ENCODE results near the gene LAMB2.

LAMB2 gene

DNA sequence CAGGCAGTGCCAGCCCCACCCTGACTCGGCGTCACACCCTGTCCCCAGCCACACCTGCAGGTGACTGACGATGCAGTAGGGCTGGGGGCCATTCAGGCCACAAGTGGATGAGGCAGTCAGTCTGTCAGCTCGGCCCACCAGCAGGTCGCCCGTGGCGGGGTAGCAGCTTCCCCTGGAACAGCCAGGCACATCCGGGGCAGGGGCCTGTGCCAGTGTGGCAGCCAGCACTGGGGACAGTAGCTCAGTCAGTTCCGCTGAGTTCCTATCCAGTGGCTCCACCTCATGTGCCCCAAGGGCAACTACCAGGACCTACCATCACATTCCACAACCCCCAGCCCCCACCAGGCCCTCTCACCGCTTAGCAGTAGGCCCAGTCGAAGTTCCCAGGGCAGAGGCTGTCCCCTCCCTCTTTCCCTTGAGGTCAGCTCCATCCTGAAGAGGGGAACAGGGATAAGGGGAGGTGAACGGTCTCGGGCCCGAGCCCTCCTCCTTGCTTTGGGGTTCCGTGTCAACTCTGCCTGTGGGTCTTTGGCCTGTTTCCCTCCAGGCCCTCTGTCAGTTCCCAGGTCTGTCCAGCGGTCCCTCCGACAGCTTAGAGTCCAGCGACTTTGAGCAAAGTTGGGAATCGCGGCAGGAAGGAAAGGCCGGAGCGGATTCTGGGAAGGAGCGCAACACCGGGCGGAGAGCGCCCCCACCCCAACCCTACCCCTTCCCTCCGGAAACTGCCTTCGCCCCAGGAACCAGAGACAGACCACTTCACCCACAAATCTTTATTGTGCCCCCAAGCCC lies at the start of gene LAMB2:
Gene LAMB2 (minus strand): TSS at position 614 of the 789 bp plus-strand sequence. CDS start 183 bp downstream, at position 431.
- DNase-seq (ENCODE audit: low read depth) = peak; percentile 54
- TF ChIP-seq, protein P1, sequence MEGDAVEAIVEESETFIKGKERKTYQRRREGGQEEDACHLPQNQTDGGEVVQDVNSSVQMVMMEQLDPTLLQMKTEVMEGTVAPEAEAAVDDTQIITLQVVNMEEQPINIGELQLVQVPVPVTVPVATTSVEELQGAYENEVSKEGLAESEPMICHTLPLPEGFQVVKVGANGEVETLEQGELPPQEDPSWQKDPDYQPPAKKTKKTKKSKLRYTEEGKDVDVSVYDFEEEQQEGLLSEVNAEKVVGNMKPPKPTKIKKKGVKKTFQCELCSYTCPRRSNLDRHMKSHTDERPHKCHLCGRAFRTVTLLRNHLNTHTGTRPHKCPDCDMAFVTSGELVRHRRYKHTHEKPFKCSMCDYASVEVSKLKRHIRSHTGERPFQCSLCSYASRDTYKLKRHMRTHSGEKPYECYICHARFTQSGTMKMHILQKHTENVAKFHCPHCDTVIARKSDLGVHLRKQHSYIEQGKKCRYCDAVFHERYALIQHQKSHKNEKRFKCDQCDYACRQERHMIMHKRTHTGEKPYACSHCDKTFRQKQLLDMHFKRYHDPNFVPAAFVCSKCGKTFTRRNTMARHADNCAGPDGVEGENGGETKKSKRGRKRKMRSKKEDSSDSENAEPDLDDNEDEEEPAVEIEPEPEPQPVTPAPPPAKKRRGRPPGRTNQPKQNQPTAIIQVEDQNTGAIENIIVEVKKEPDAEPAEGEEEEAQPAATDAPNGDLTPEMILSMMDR (conservative IDR thresholded peaks at IDR 0.05; ENCODE audit: low read depth, low read length) = peak; percentile 30

DNA sequence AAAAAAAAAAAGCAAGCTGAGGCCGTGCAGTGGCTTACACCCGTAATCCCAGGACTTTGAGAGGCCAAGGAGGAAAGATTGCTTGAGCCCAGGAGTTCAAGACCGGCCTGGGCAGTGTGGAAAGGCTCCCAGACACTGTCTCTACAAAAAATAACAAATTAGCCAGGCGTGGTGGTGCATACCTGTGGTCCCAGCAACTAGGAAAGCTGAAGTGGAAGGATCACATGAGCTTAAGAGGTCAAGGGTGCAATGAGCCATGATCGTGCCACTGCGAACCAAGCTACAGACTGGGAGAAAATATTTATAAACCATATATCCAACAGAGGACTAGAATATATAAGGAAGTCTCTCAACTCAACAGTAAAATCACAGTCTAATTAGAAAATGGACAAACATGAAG lies 48.5 kb upstream of the LAMB2 start:
- TF ChIP-seq, protein P1 (conservative IDR thresholded peaks at IDR 0.05; ENCODE audit: low read depth, low read length) = no peak
- H3K4me3 ChIP-seq (ENCODE audit: low read length) = no peak overlapping the region
- peak; percentile 39 for DNase-seq (ENCODE audit: low read depth)

More for the DNA sequence above, at the start of gene LAMB2:
- H3K4me3 ChIP-seq (ENCODE audit: low read length) = peak within 1 kb of the TSS; percentile 64

DNA sequence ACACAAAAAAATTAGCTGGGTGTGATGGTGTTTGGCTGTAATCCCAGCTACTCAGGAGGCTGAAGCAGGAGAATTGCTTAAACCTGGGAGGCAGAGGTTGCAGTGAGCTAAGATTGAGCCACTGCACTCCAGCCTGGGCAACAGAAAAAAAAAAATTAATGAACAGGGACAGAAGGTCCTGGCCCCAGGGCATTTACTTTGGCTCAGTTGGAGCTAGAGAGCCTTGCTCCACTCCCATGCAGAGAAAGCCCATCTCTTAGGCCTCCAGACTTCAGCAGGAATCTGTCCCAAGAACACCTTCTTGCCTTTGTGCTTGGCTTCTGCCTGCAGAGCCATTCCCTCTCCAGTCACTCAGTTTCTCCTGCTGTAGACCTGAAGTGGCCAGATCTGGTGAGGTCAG lies 47.3 kb upstream of the LAMB2 start:
- TF ChIP-seq, protein P1 (conservative IDR thresholded peaks at IDR 0.05; ENCODE audit: low read depth, low read length) = no peak
- no peak overlapping the region for H3K4me3 ChIP-seq (ENCODE audit: low read length)
- no peak for DNase-seq (ENCODE audit: low read depth)

- H3K4me3 ChIP-seq (ENCODE audit: low read length) = no peak overlapping the region
- DNase-seq (ENCODE audit: low read depth) = no peak
- TF ChIP-seq, protein P1 (conservative IDR thresholded peaks at IDR 0.05; ENCODE audit: low read depth, low read length) = no peak
These were observed 44.2 kb upstream of the LAMB2 start for GRCh38 chr3:49177073-49177472.

- no peak for DNase-seq (ENCODE audit: low read depth)
- no peak overlapping the region for H3K4me3 ChIP-seq (ENCODE audit: low read length)
- TF ChIP-seq, protein P1 (conservative IDR thresholded peaks at IDR 0.05; ENCODE audit: low read depth, low read length) = no peak
These were observed 42.7 kb upstream of the LAMB2 start for GRCh38 chr3:49175530-49175929.

GRCh38 chr3:49174397-49174985 lies 41.6 kb upstream of the LAMB2 start:
- DNase-seq (ENCODE audit: low read depth) = no peak
- H3K4me3 ChIP-seq (ENCODE audit: low read length) = peak overlapping the region; percentile 30

More at GRCh38 chr3:49174397-49174985, 41.6 kb upstream of the LAMB2 start:
- TF ChIP-seq, protein P1 (conservative IDR thresholded peaks at IDR 0.05; ENCODE audit: low read depth, low read length) = peak; percentile 22

All from retinal pigment epithelial cell (primary cell).